Astrocyte of the spinal cord (primary cell): Measurements from ENCODE around the gene CDYL.

Experiments used
- DNase-seq: peaks from one replicate; pipeline ENCODE4 v3.0.0; 2011; ENCODE audit warnings: low read depth, low spot score
- H3K4me3 ChIP-seq: 2 replicates; pipeline ENCODE4 v1.5.1; 2011; ENCODE audit warnings: low read depth, mild to moderate bottlenecking, low read length, moderate library complexity
- in situ Hi-C: cut with HindIII; loops from 2 replicates; pipeline ENCODE4 v1.10.0; 2017; ENCODE audit warnings: low sequenced_read_pairs
- TF ChIP-seq, protein P1 (sequence below): IDR thresholded peaks from 2 replicates; pipeline ENCODE4 v1.5.1; 2012; ENCODE audit warnings: low read depth, mild to moderate bottlenecking, low read length, inconsistent platforms

Gene CDYL

DNA sequence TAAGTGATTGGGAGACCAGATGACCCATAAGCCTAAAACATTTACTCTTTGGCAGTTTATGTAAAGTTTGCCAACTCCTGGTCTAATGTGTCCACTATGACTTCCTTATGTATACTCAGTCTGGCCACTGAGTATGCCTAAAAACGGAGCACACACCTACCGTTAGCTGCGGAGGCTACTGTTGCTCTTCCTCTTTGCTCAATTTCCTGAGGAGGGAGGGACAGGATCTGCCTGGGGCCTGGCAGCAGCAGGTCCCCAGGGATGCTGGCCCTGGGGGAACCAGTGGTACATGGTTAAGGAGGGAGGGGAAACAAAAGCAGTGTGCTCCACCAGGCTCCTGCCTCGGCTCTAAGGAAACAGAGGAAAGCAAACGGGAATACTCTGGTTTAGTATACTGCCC, 113.5 kb downstream of the CDYL start:
- no peak for DNase-seq
- in situ Hi-C loops: no loop called here
- no peak overlapping the region for H3K4me3 ChIP-seq
- TF ChIP-seq, protein P1, sequence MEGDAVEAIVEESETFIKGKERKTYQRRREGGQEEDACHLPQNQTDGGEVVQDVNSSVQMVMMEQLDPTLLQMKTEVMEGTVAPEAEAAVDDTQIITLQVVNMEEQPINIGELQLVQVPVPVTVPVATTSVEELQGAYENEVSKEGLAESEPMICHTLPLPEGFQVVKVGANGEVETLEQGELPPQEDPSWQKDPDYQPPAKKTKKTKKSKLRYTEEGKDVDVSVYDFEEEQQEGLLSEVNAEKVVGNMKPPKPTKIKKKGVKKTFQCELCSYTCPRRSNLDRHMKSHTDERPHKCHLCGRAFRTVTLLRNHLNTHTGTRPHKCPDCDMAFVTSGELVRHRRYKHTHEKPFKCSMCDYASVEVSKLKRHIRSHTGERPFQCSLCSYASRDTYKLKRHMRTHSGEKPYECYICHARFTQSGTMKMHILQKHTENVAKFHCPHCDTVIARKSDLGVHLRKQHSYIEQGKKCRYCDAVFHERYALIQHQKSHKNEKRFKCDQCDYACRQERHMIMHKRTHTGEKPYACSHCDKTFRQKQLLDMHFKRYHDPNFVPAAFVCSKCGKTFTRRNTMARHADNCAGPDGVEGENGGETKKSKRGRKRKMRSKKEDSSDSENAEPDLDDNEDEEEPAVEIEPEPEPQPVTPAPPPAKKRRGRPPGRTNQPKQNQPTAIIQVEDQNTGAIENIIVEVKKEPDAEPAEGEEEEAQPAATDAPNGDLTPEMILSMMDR: no peak

DNA sequence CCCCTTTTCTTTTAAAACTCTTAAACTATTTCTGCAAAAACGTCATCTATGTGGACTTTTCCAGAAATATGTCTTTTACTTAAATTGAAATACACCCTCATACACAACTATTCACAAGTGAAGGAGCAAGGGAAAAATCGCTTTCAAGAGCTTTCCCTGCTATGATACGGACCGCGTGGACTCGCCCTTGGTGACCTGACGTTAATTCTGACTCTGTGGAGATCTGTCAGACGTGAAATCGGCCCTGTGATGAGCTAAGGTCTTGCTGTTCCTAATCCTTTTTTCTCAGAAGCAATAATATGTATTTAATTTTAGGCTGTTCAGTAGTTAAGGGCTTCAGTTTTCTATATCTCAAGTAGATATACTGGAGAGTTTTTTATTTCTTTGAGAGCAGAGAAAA, 114.0 kb downstream of the CDYL start:
- no peak for DNase-seq
- TF ChIP-seq, protein P1: no peak
- no peak overlapping the region for H3K4me3 ChIP-seq
- in situ Hi-C loops: no loop called here

DNA sequence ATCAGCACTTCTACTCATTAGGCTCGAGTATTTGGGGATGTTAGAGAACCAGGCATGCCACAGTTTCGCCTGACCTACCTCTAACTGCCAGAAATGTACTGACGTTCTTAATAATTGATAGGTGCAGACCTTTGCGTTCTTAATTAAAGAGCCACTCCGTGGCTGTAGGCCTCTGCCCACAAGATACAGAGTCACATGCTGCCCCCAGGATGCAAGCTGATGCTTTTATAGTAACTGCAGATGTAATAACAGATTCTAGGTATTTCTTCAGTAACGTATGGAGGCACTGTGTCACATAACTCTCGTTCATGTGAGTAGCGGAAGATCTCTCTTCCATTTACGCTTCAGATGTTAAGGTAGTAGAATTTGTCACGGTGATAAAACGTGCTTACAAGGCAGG, 114.4 kb downstream of the CDYL start:
- in situ Hi-C loops: no loop called here
- TF ChIP-seq, protein P1: no peak
- DNase-seq: no peak
- H3K4me3 ChIP-seq: no peak overlapping the region

DNA sequence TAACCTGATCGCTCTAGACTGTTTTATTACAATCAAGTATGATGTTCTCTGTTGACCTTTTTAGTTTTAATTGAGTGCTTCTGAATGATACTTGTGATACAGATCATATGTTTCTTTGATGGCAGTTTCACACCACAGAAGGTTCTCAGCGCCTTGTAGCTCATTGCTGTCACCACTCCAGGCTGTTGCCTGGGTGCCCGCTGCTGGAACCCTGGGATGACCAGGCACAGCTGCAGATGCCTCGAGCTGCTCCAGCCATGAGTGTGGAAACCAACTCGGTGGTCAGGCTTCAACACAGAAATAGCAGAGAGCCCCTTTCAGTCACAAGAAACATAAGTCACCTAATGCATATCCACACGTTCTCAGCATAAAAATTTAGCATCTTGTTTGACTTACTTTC, 114.9 kb downstream of the CDYL start:
- in situ Hi-C loops: no loop called here
- TF ChIP-seq, protein P1: no peak
- H3K4me3 ChIP-seq: no peak overlapping the region
- DNase-seq: no peak

DNA sequence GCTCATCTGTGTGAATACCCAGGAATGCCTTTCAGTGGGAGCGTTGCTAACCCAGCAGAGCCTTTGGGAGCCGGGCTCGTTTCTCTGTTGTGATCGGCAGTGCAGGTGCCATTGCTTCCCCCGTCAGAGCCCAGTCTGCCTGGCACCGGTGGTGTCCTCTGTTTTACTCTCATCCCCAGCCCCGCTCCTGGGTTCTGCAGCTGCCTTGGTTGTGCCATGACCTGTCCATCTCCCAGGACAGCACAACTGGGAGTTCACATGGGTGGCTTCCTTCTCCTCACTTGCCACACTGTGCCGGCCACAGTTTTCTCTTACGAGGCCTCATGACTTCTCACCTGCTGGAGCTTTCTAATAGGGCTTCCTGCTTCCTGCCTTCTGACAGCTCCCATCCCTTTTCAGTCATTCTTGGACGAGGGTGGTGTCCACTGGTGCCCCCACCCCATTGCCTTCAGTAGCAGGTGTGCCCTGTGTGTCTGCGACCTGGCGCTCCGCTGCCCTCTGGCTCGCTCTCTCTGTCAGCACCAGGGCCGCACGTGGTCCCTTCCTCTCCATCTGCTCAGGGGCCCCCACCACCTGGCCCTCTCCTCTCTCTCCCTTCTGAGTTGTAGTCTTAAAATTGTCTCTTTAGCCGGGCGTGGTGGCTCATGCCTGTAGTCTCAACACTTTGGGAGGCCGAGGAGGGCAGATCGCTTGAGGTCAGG, 116.7 kb downstream of the CDYL start:
- DNase-seq: no peak
- in situ Hi-C loops: no loop called here
- TF ChIP-seq, protein P1: no peak
- H3K4me3 ChIP-seq: no peak overlapping the region

DNA sequence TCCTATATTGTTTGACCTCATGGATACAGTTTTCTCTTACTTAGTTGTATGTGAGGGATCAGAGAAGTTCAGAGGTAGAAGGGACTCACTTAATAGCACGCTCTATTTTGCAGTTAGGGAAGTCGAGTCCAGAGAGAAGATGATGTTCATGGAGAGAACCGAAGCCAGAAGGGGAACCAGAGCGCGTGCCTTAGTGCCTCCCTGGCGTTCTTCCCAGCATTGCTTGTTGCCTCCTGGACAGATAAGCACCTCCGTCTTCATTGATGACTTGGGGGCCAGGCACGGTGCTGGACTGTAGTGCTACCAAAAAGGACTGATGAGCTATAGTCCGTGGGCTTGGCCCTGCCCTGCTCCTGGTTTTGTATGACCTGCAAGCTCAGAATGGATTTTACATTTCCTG, 117.8 kb downstream of the CDYL start:
- TF ChIP-seq, protein P1: no peak
- DNase-seq: no peak
- H3K4me3 ChIP-seq: no peak overlapping the region
- in situ Hi-C loops: no loop called here
